K562 (cell line): Measurements from ENCODE around the gene MROH2B. TPM values are rescaled to one million over a fixed set of nuclear protein-coding genes. Genes with fewer than 3 reads are reported as not detected.

Experiments
- ATAC-seq: fragments of 200-7000 bp; cut with Tn5 transposase; 3 replicates; pipeline ENCODE4 v1.9.1; 2020; ENCODE audit warnings: moderate library complexity
- BruUV-seq: library from RNA; stranded (reverse); fragments of 400-500 nt; replicated peaks from 2 replicates; lab custom pipeline; 2021; lab: Mats Ljungman, UMichigan
- CTCF ChIA-PET: fragments of 300-600 bp; formaldehyde crosslinking; extraction: SDS; loops from one replicate; lab custom pipeline; 2021; ENCODE audit warnings: low intra/inter-chr PET ratio; lab: Yijun Ruan, JAX
- POLR2A ChIA-PET: fragments of 300-600, 350-650 bp; sonication (Branson Sonifier 250); formaldehyde crosslinking; extraction: SDS; loops from one replicate; lab custom pipeline; 2021; ENCODE audit warnings: antibody characterized with exemption, inconsistent platforms; lab: Yijun Ruan, JAX
- DNase-seq, 4 experiments: peaks; one replicate each; pipeline versions ENCODE4 v3.0.0 to v3.0.0-alpha.2; 2011 to 2018; ENCODE audit warnings: low spot score in 3 of 4, mixed read lengths in 3 of 4; ENCODE audit errors: extremely low read depth in 1 of 4
- FAIRE-seq: peaks from 2 replicates; lab custom pipeline; 2011; peaks lifted over from hg19 to GRCh38; lab: Jason Lieb, UNC
- H2AFZ ChIP-seq: 2 replicates; pipeline ENCODE4 v1.6.0; 2011; ENCODE audit warnings: low read depth, low read length, control low read depth, inconsistent platforms
- H3K27ac ChIP-seq: fragments of 200-600 bp; 3 replicates; pipeline ENCODE4 v1.8.0; 2011; ENCODE audit warnings: low read depth, mild to moderate bottlenecking, control low read depth, inconsistent platforms, low read length, moderate library complexity, mixed read lengths; ENCODE audit errors: extremely low read depth
- H3K27me3 ChIP-seq, 2 experiments: fragments of 300-600 bp in 1 of 2; 2 replicates in 1 of 2; 3 replicates in 1 of 2; pipeline versions ENCODE4 v1.6.0 to v1.8.0; 2011; ENCODE audit warnings: inconsistent platforms in 2 of 2, low read length in 2 of 2, mild to moderate bottlenecking in 1 of 2, mixed read lengths in 1 of 2, moderate library complexity in 1 of 2; ENCODE audit not compliant: control insufficient read depth in 2 of 2, insufficient read depth in 2 of 2
- H3K36me3 ChIP-seq: fragments of 300-600 bp; 3 replicates; pipeline ENCODE4 v1.8.0; 2011; ENCODE audit warnings: mild to moderate bottlenecking, low read length, inconsistent platforms; ENCODE audit not compliant: control insufficient read depth, insufficient read depth
- H3K4me1 ChIP-seq, 2 experiments: fragments of 200-600 bp in 1 of 2; replicated peaks in 1 of 2; 2 replicates in 1 of 2; 3 replicates in 1 of 2; pipeline versions ENCODE4 v1.5.1 to v1.8.0; 2011; ENCODE audit warnings: inconsistent platforms in 2 of 2, low read length in 2 of 2, mild to moderate bottlenecking in 1 of 2, mixed read lengths in 1 of 2, moderate library complexity in 1 of 2; ENCODE audit not compliant: control insufficient read depth in 2 of 2, insufficient read depth in 2 of 2
- H3K4me2 ChIP-seq: 2 replicates; pipeline ENCODE4 v1.6.1; 2011; ENCODE audit warnings: low read length, control low read depth, inconsistent platforms, mixed read lengths; ENCODE audit not compliant: insufficient read depth
- H3K4me3 ChIP-seq: fragments of 200-600 bp; sonication (generic), shearing (Covaris generic); 2 replicates; pipeline ENCODE4 v1.5.1; 2016; ENCODE audit warnings: control low read depth, inconsistent platforms
- H3K79me2 ChIP-seq: fragments of 200-600 bp; 3 replicates; pipeline ENCODE4 v1.8.0; 2011; ENCODE audit warnings: low read length, inconsistent platforms; ENCODE audit not compliant: control insufficient read depth, insufficient read depth
- H3K9ac ChIP-seq, 2 experiments: 2 replicates each; pipeline versions ENCODE4 v1.6.0 to v1.6.1; 2011; ENCODE audit warnings: low read depth in 2 of 2, low read length in 2 of 2, control low read depth in 1 of 2, inconsistent platforms in 1 of 2, mild to moderate bottlenecking in 1 of 2, mixed read lengths in 1 of 2; ENCODE audit not compliant: insufficient read depth in 1 of 2
- H3K9me1 ChIP-seq: one replicate; pipeline ENCODE4 v1.6.0; 2011; ENCODE audit warnings: inconsistent platforms, mild to moderate bottlenecking, low read length, moderate library complexity; ENCODE audit not compliant: control insufficient read depth, insufficient read depth
- H3K9me3 ChIP-seq: replicated peaks from 2 replicates; pipeline ENCODE4 v1.5.1; 2011; ENCODE audit warnings: low read depth, low read length, inconsistent platforms; ENCODE audit not compliant: control insufficient read depth, insufficient read depth
- H4K20me1 ChIP-seq: replicated peaks from 2 replicates; pipeline ENCODE4 v1.6.1; 2011; ENCODE audit warnings: low read length, inconsistent platforms, mixed read lengths; ENCODE audit not compliant: control insufficient read depth, insufficient read depth
- ESRRB ChIP-seq: fragments of 250-450 bp; sonication (Bioruptor Pico); IDR thresholded peaks from 2 replicates; pipeline ENCODE4 v1.5.0; 2020; ENCODE audit warnings: mild to moderate bottlenecking, moderate library complexity, borderline replicate concordance
- NELFE ChIP-seq: IDR thresholded peaks from 2 replicates; pipeline ENCODE4 v1.6.1; 2011; ENCODE audit warnings: mild to moderate bottlenecking; ENCODE audit not compliant: insufficient read depth, insufficient read length
- WGBS: fragments of 100-300 bp; shearing (Covaris generic); methylation state at CpG from one replicate; pipeline ENCODE4 v1.1.6; 2016; ENCODE audit warnings: low coverage, mixed read lengths; ENCODE audit not compliant: insufficient coverage; ENCODE audit errors: missing lambda C conversion rate; 5-methylcytosine and 5-hydroxymethylcytosine counted together
- in situ Hi-C: fragments of 300-500 bp; cut with MboI; formaldehyde crosslinking; loops from 4 replicates; pipeline ENCODE4 v1.15.0; 2018; ENCODE audit warnings: inconsistent platforms, mixed read lengths
- intact Hi-C: fragments of 100-400 bp; cut with micrococcal nuclease; formaldehyde crosslinking; loops from 2 replicates; pipeline ENCODE4 v1.14.2; 2022
- polyA plus RNA-seq, 8 experiments: library from polyadenylated mRNA; depleted of rRNA in 4 of 8; stranded (reverse) in 5 of 8; unstranded in 3 of 8; fragments of >200 nt; fragmentation: Nextera tagmentation in 2 of 8; fragmentation: Illumina TruSeq in 1 of 8; extraction: Ambion mirVana in 2 of 8; extraction: Trizol in 1 of 8; gene quantifications; 2 replicates each; pipeline versions ENCODE4 v1.2.1 to v1.2.3, GENCODE V29; 2011 to 2014; ENCODE audit warnings: inconsistent platforms in 1 of 8, missing spikeins in 1 of 8
- total RNA-seq, 7 experiments: library from RNA; depleted of rRNA in 6 of 7; stranded (reverse); fragments of >200 nt in 6 of 7; fragmentation: Illumina TruSeq in 2 of 7; extraction: Trizol in 2 of 7; gene quantifications; 2 replicates each; pipeline versions ENCODE4 v1.2.1 to v1.2.3, GENCODE V29; 2011 to 2021; ENCODE audit warnings: low replicate concordance in 1 of 7
- TF ChIP-seq, protein P1 (sequence below): fragments of 450-650 bp; IDR thresholded peaks from 2 replicates; pipeline ENCODE4 v1.6.1; 2018; ENCODE audit warnings: mild to moderate bottlenecking, low read depth; ENCODE audit not compliant: partially characterized antibody

Gene MROH2B
- total and polyA plus RNA-seq, 9 of the 15 experiments (the other 6 are each of a cell fraction or from before 2014, with no cell fraction given), result not detected

DNA sequence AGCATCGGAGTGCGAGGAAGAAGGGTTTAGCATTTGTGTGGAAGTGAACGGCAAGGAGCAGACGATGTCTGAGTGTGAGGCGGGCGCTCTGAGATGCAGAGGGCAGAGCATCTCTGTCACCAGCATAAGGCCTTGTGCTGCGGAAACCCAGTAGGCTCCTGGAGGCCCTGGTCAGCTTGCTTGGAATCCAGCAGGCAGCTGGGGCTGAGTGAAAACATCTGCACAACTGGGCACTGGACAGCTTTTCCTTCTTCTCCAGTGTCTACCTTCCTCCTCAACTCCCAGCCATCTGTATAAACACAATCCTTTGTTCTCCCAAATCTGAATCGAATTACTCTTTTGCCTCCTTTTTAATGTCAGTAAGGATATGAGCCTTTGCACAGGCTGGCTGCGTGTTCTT, 89.7 kb downstream of the MROH2B start:
- no TSS peak for BruUV-seq
- DNase-seq (no peak), ATAC-seq (no peak), FAIRE-seq (no peak)
- Histone ChIP-seq H2AFZ (no peak overlapping the region), H3K27me3 (peaks cover 3 to 6% of the 10 kb centered on the region in 2 experiments; a peak in 2 of 5 replicates), H3K9me3 (no peaks in the 10 kb centered on the region), H3K9me1 (no peaks in the 10 kb centered on the region), H3K9ac (no peak overlapping the region), H3K79me2 (no peaks in the 10 kb centered on the region), H3K4me3 (no peak overlapping the region), H4K20me1 (no peaks in the 10 kb centered on the region), H3K36me3 (no peaks in the 10 kb centered on the region), H3K4me2 (no peak overlapping the region), H3K4me1 (no peaks in the 10 kb centered on the region), H3K27ac (no peak overlapping the region)
- WGBS, result under 1% methylated on average over 9 of the region's 9 CpGs
- CTCF ChIA-PET, result no interaction called here
- TF ChIP-seq NELFE, result no peak
- TF ChIP-seq, protein P1, sequence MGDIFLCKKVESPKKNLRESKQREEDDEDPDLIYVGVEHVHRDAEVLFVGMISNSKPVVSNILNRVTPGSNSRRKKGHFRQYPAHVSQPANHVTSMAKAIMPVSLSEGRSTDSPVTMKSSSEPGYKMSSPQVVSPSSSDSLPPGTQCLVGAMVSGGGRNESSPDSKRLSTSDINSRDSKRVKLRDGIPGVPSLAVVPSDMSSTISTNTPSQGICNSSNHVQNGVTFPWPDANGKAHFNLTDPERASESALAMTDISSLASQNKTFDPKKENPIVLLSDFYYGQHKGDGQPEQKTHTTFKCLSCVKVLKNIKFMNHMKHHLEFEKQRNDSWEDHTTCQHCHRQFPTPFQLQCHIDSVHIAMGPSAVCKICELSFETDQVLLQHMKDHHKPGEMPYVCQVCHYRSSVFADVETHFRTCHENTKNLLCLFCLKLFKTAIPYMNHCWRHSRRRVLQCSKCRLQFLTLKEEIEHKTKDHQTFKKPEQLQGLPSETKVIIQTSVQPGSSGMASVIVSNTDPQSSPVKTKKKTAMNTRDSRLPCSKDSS, result no peak
- intact Hi-C loops (no loop called here), in situ Hi-C loops (no loop called here)
- POLR2A ChIA-PET, result interaction anchor here (1.1 kb wide), 1 partner anchor 11 kb away, joined by 3 read pairs; no protein-coding TSS in a partner anchor

DNA sequence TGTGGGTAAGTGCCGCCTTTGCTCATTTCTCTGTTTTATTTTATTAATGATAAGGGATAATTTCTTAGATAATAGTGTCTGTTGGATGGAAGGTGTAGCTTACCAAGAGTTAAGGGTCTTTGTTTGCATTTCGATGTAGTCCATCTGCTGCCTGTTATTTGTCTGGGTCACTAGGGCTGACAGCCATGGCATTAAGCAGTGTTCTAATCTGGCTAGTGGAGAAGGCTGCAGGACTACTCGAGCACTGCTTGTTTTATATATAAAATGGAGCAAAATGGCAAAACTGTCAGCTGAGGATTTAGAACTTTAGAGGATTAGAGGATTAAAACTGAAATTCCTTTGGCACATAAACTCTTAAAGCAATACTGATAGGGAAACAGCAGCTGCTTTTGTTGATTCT, 94.3 kb downstream of the MROH2B start:
- TF ChIP-seq ESRRB (CRISPR knock-in tag), result no peak
- Histone ChIP-seq H3K27me3 (peaks cover 3 to 6% of the 10 kb centered on the region in 2 experiments; a peak in 2 of 5 replicates), H3K4me2 (no peak overlapping the region), H2AFZ (no peak overlapping the region), H3K4me1 (no peaks in the 10 kb centered on the region), H4K20me1 (no peaks in the 10 kb centered on the region), H3K36me3 (no peaks in the 10 kb centered on the region), H3K9me1 (no peaks in the 10 kb centered on the region), H3K4me3 (no peak overlapping the region), H3K9me3 (no peaks in the 10 kb centered on the region), H3K9ac (no peak overlapping the region), H3K27ac (no peak overlapping the region), H3K79me2 (no peaks in the 10 kb centered on the region)
- no TSS peak for BruUV-seq
- in situ Hi-C loops, result no loop called here
- FAIRE-seq (no peak), DNase-seq (no peak), ATAC-seq (no peak)
- WGBS, result 0% methylated on average over 3 of the region's 3 CpGs
- POLR2A ChIA-PET, result interaction anchor here (2.2 kb wide), 1 partner anchor 11 kb away, joined by 7 read pairs; no protein-coding TSS in a partner anchor
- intact Hi-C loops, result no loop called here
- CTCF ChIA-PET, result no interaction called here
